AG09319 (cell line): Measurements from ENCODE around the gene APOF.

Experiments used
- DNase-seq: peaks from one replicate; pipeline ENCODE4 v3.0.0-alpha.2; 2010; ENCODE audit warnings: low read depth; ENCODE audit errors: extremely low read depth
- CTCF ChIP-seq: IDR thresholded peaks from 2 replicates; pipeline ENCODE4 v1.5.1; 2011; ENCODE audit warnings: low read depth, mild to moderate bottlenecking, inconsistent platforms, low read length, moderate library complexity

Gene APOF

GRCh38 chr12:56392331-56392730, 29.7 kb upstream of the APOF start:
- no peak for DNase-seq
- no peak for TF ChIP-seq CTCF

- no peak for DNase-seq
- no peak for TF ChIP-seq CTCF
These were observed 29.1 kb upstream of the APOF start for GRCh38 chr12:56391721-56392120.

GRCh38 chr12:56389412-56389811, 26.8 kb upstream of the APOF start:
- TF ChIP-seq CTCF, result no peak

GRCh38 chr12:56387152-56387736, 24.6 kb upstream of the APOF start:
- no peak for DNase-seq
- no peak for TF ChIP-seq CTCF

More at GRCh38 chr12:56389412-56389811, 26.8 kb upstream of the APOF start:
- DNase-seq, result no peak

GRCh38 chr12:56385873-56386272, 23.2 kb upstream of the APOF start:
- DNase-seq, result no peak
- no peak for TF ChIP-seq CTCF

GRCh38 chr12:56382611-56383010, 20.0 kb upstream of the APOF start:
- no peak for TF ChIP-seq CTCF
- DNase-seq, result no peak

GRCh38 chr12:56377989-56378316, 15.3 kb upstream of the APOF start:
- no peak for DNase-seq
- TF ChIP-seq CTCF, result no peak
